GM19452 (cell line): ENCODE measurements around the gene ASCC3.

Experiments
- ATAC-seq: cut with Tn5 transposase; IDR thresholded peaks from one replicate; pipeline ENCODE4 v1.9.1; 2021; ENCODE audit not compliant: unreplicated experiment

Gene ASCC3

GRCh38 chr6:100506651-100507050, 374.5 kb downstream of the ASCC3 start:
- ATAC-seq: no peak

- no peak for ATAC-seq
These were observed 376.1 kb downstream of the ASCC3 start for GRCh38 chr6:100504786-100505737.

- no peak for ATAC-seq
These were observed 378.0 kb downstream of the ASCC3 start for GRCh38 chr6:100503043-100503705.

GRCh38 chr6:100493206-100493888, 387.8 kb downstream of the ASCC3 start:
- ATAC-seq: no peak

- ATAC-seq: no peak
These were observed 389.0 kb downstream of the ASCC3 start for GRCh38 chr6:100491952-100492670.

- ATAC-seq: no peak
These were observed 391.1 kb downstream of the ASCC3 start for GRCh38 chr6:100490065-100490464.

- peak; percentile 50 for ATAC-seq
These were observed 392.9 kb downstream of the ASCC3 start for GRCh38 chr6:100488244-100488643.

- no peak for ATAC-seq
These were observed 393.5 kb downstream of the ASCC3 start for GRCh38 chr6:100487638-100488037.

GRCh38 chr6:100485268-100485667, 395.9 kb downstream of the ASCC3 start:
- no peak for ATAC-seq

- no peak for ATAC-seq
These were observed 396.7 kb downstream of the ASCC3 start for GRCh38 chr6:100484474-100484873.

GRCh38 chr6:100482698-100483097, 398.4 kb downstream of the ASCC3 start:
- no peak for ATAC-seq

GRCh38 chr6:100479179-100480035, 401.7 kb downstream of the ASCC3 start:
- ATAC-seq: peak; percentile 49

- peak; percentile 67 for ATAC-seq
These were observed 405.4 kb downstream of the ASCC3 start for GRCh38 chr6:100475554-100476320.

- no peak for ATAC-seq
These were observed 407.9 kb downstream of the ASCC3 start for GRCh38 chr6:100473182-100473581.

- peak; percentile 88 for ATAC-seq
These were observed 408.5 kb downstream of the ASCC3 start for GRCh38 chr6:100472674-100473073.

- no peak for ATAC-seq
These were observed 410.6 kb downstream of the ASCC3 start for GRCh38 chr6:100470422-100471120.

GRCh38 chr6:100469101-100469859, 411.8 kb downstream of the ASCC3 start:
- no peak for ATAC-seq
